CD4-positive, alpha-beta T cell (primary cell): Measurements from ENCODE around the gene FNIP2. TPM values are rescaled to one million over a fixed set of nuclear protein-coding genes. Genes with fewer than 3 reads are reported as not detected.

ENCODE experiments used
- ATAC-seq: fragments of 200-7000 bp; cut with Tn5 transposase; one replicate; pipeline ENCODE4 v1.10.0; 2022; ENCODE audit warnings: mild to moderate bottlenecking; ENCODE audit not compliant: poor library complexity
- CTCF ChIA-PET: fragments of 350-600 bp; sonication (Branson Sonifier 250); formaldehyde crosslinking; loops from one replicate; lab custom pipeline; 2021; ENCODE audit warnings: antibody characterized with exemption, inconsistent platforms; lab: Charles Lee
- POLR2A ChIA-PET: fragments of 350-600 bp; sonication (Branson Sonifier 250); formaldehyde crosslinking; loops from one replicate; lab custom pipeline; 2021; ENCODE audit warnings: antibody characterized with exemption, inconsistent platforms; lab: Charles Lee
- DNase-seq, 14 experiments: peaks; one replicate each; pipeline ENCODE4 v3.0.0-alpha.2; 2013 to 2020; ENCODE audit warnings: mixed read lengths in 2 of 14
- H3K27ac ChIP-seq, 2 donors: one replicate each; pipeline versions ENCODE4 v1.5.1 to v1.7.0; 2013; ENCODE audit warnings: low read length in 2 of 2, low read depth in 1 of 2, mild to moderate bottlenecking in 1 of 2
- H3K27me3 ChIP-seq, 2 experiments: 1 replicate in 1 of 2; 2 replicates in 1 of 2; pipeline versions ENCODE4 v1.6.1 to v1.7.0; 2013; ENCODE audit warnings: low read length in 2 of 2, control low read depth in 1 of 2, mild to moderate bottlenecking in 1 of 2, moderate library complexity in 1 of 2; ENCODE audit not compliant: insufficient read depth in 2 of 2, control insufficient read depth in 1 of 2
- H3K36me3 ChIP-seq: one replicate; pipeline ENCODE4 v1.6.1; 2013; ENCODE audit warnings: low read length, control low read depth; ENCODE audit not compliant: insufficient read depth
- H3K4me1 ChIP-seq: one replicate; pipeline ENCODE4 v1.6.1; 2013; ENCODE audit warnings: low read length, control low read depth; ENCODE audit not compliant: insufficient read depth
- H3K4me3 ChIP-seq: one replicate; pipeline ENCODE4 v1.5.1; 2013; ENCODE audit warnings: mild to moderate bottlenecking, low read length, moderate library complexity
- H3K9me3 ChIP-seq, 2 experiments: 1 replicate in 1 of 2; 2 replicates in 1 of 2; pipeline versions ENCODE4 v1.6.1 to v1.7.0; 2013; ENCODE audit warnings: low read length in 2 of 2, mild to moderate bottlenecking in 2 of 2, control low read depth in 1 of 2, moderate library complexity in 1 of 2; ENCODE audit not compliant: control insufficient read depth in 1 of 2, insufficient read depth in 1 of 2
- H3K27ac Mint-ChIP-seq: one replicate; pipeline ENCODE4 v1.8.0; 2020; ENCODE audit warnings: mixed read lengths
- H3K27me3 Mint-ChIP-seq: one replicate; pipeline ENCODE4 v1.8.0; 2021; ENCODE audit warnings: mixed read lengths
- H3K36me3 Mint-ChIP-seq: one replicate; pipeline ENCODE4 v1.8.0; 2021; ENCODE audit warnings: low read depth, mixed read lengths
- H3K4me1 Mint-ChIP-seq: one replicate; pipeline ENCODE4 v1.8.0; 2021; ENCODE audit warnings: low read depth, mixed read lengths
- H3K4me3 Mint-ChIP-seq: one replicate; pipeline ENCODE4 v1.8.0; 2020; ENCODE audit warnings: mild to moderate bottlenecking, mixed read lengths
- H3K9me3 Mint-ChIP-seq: one replicate; pipeline ENCODE4 v1.8.0; 2020; ENCODE audit warnings: mixed read lengths
- CTCF ChIP-seq: fragments of 200-600 bp; IDR thresholded peaks from one replicate; pipeline ENCODE4 v1.8.0; 2022; ENCODE audit warnings: antibody characterized with exemption, mild to moderate bottlenecking
- intact Hi-C, 2 experiments: fragments of 100-400 bp; cut with DNase I in 1 of 2; cut with micrococcal nuclease in 1 of 2; formaldehyde crosslinking; loops; one replicate each; pipeline versions ENCODE4 v1.15.1 to v1.9.0; 2023 to 2025; cut with DNase I, micrococcal nuclease
- total RNA-seq, 174 experiments: library from RNA in 2 of 174; stranded (reverse) in 2 of 174; gene quantifications; one replicate each; pipeline ENCODE4 v1.2.3 and lab custom pipeline; 2021 to 2026

Gene FNIP2
- total RNA-seq, 2 experiments from 2014 or later: 7.5 to 7.7 TPM

GRCh38 chr4:158787709-158788475, 19.1 kb downstream of the FNIP2 start:
- TF ChIP-seq CTCF: no peak
- Histone ChIP-seq H3K4me1 (no peaks in the 10 kb centered on the region), H3K36me3 (no peaks in the 10 kb centered on the region), H3K27ac (no peak overlapping the region), H3K4me3 (no peak overlapping the region), H3K9me3 (no peaks in the 10 kb centered on the region), H3K27me3 (no peaks in the 10 kb centered on the region)
- Mint-ChIP-seq H3K27ac (no peak overlapping the region), H3K4me1 (peaks cover 16% of the 10 kb centered on the region), H3K4me3 (no peak overlapping the region), H3K9me3 (no peaks in the 10 kb centered on the region), H3K27me3 (no peaks in the 10 kb centered on the region), H3K36me3 (no peaks in the 10 kb centered on the region)
- DNase-seq (peak in 2 of 14 experiments; percentile 22 to 23), ATAC-seq (no peak)
- intact Hi-C loops: no loop called here
- CTCF ChIA-PET: no interaction called here
- POLR2A ChIA-PET: no interaction called here

GRCh38 chr4:158788516-158788915, 19.7 kb downstream of the FNIP2 start:
- intact Hi-C loops: no loop called here
- ChIA-PET POLR2A (no interaction called here), CTCF (no interaction called here)
- peaks cover 10% of the 10 kb centered on the region for H3K4me1 Mint-ChIP-seq
- Histone ChIP-seq H3K27ac (no peak overlapping the region), H3K36me3 (no peaks in the 10 kb centered on the region), H3K4me3 (no peak overlapping the region), H3K9me3 (no peaks in the 10 kb centered on the region), H3K4me1 (no peaks in the 10 kb centered on the region), H3K27me3 (no peaks in the 10 kb centered on the region)
- no peak for DNase-seq
- H3K9me3 Mint-ChIP-seq: no peaks in the 10 kb centered on the region
- H3K36me3 Mint-ChIP-seq: no peaks in the 10 kb centered on the region
- no peak overlapping the region for H3K4me3 Mint-ChIP-seq
- no peak for ATAC-seq
- TF ChIP-seq CTCF: no peak
- H3K27me3 Mint-ChIP-seq: no peaks in the 10 kb centered on the region
- no peak overlapping the region for H3K27ac Mint-ChIP-seq

GRCh38 chr4:158789853-158790252, 21.0 kb downstream of the FNIP2 start:
- no peak for ATAC-seq
- ChIA-PET CTCF (no interaction called here), POLR2A (no interaction called here)
- no peak for DNase-seq
- H3K4me3 ChIP-seq: no peak overlapping the region
- no peak overlapping the region for H3K4me3 Mint-ChIP-seq
- no peaks in the 10 kb centered on the region for H3K4me1 ChIP-seq
- no peak overlapping the region for H3K27ac ChIP-seq
- no peaks in the 10 kb centered on the region for H3K36me3 Mint-ChIP-seq
- H3K27me3 Mint-ChIP-seq: no peaks in the 10 kb centered on the region
- H3K36me3 ChIP-seq: no peaks in the 10 kb centered on the region
- no peaks in the 10 kb centered on the region for H3K9me3 ChIP-seq
- peaks cover 8% of the 10 kb centered on the region for H3K4me1 Mint-ChIP-seq
- no peak for TF ChIP-seq CTCF
- H3K27ac Mint-ChIP-seq: no peak overlapping the region
- no peaks in the 10 kb centered on the region for H3K27me3 ChIP-seq
- H3K9me3 Mint-ChIP-seq: no peaks in the 10 kb centered on the region
- intact Hi-C loops: no loop called here
